Activated T-cell treated with anti-CD3 and anti-CD28 coated beads for 1 hour (primary cell): ENCODE data around the gene ZNF428.

Experiments
- DNase-seq: peaks from one replicate; pipeline ENCODE4 v3.0.0-alpha.2; 2020; ENCODE audit warnings: low read depth

The ZNF428 gene

DNA sequence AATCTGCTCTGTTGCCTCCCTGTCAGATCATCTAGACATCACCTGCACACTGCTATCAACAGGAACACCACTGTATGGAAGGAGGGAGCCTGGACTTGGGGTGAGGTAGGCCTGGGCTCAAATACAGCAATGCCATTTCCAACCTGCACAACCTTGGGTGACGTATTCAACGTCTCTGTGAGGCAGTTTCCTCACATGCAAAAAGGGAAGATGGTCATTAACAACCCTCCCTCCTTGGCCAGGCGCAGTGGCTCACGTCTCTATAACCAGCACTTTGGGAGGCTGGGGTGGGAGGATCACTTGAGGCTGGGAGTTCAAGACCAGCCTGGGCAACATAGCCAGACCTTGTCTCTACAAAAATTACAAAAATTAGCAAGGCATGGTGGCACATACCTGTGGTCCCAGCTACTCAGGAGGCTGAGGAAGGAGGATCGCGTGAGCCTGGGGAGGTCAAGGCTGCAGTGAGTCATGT is 57.2 kb downstream of the ZNF428 start:
- no peak for DNase-seq

GRCh38 chr19:43561139-43561970 is 58.1 kb downstream of the ZNF428 start:
- DNase-seq: no peak

GRCh38 chr19:43560687-43561086 is 58.7 kb downstream of the ZNF428 start:
- no peak for DNase-seq
